ENCODE results near the gene UROS. TPM values are rescaled to one million over a fixed set of nuclear protein-coding genes. Genes with fewer than 3 reads are reported as not detected.

The UROS gene
- total and polyA plus RNA-seq, 2 of the 4 experiments (the other 2 are of a cell fraction), result 48.7 to 56.5 TPM

DNA sequence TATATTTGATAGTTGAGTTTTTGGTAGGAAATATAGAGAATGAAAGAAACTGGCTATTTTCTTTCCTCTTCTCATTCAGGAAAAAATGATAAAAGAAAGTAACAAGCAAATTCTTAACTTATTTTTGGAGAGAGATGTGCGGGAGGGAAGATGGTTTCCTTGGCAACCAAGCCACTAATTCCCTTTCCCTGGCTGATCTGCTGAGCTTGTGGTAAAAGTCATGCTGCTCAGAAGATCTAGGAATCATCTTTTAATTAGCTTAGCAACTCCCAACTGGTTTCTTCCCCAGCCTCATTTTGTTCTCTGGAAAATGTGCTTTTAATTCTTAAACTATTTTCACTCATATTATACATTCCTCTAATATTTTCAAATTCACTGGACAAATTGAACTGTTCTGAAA lies 11.8 kb downstream of the UROS start:
- no peak overlapping the region for H3K4me2 ChIP-seq (ENCODE audit: low read depth, low read length)
- dilution Hi-C loops (cut with HindIII; ENCODE audit: low sequenced_read_pairs, unreplicated experiment), result no loop called here
- no peaks in the 10 kb centered on the region for H3K79me1 ChIP-seq (ENCODE audit: low read depth in 1 of 2, low read length in 2 of 2)
- TF ChIP-seq POLR2A (IDR thresholded peaks at IDR 0.05; ENCODE audit: low read depth, low read length) (no peak), MXI1 (IDR thresholded peaks at IDR 0.05; ENCODE audit: borderline replicate concordance, low read depth, low read length) (no peak), MAZ (IDR thresholded peaks at IDR 0.05; ENCODE audit: borderline replicate concordance, low read depth, low read length) (no peak), MAFK (IDR thresholded peaks at IDR 0.05; ENCODE audit: low read depth, low read length) (no peak), FOS (IDR thresholded peaks at IDR 0.05; ENCODE audit: low read depth, low read length) (no peak)
- TF ChIP-seq, protein P1, sequence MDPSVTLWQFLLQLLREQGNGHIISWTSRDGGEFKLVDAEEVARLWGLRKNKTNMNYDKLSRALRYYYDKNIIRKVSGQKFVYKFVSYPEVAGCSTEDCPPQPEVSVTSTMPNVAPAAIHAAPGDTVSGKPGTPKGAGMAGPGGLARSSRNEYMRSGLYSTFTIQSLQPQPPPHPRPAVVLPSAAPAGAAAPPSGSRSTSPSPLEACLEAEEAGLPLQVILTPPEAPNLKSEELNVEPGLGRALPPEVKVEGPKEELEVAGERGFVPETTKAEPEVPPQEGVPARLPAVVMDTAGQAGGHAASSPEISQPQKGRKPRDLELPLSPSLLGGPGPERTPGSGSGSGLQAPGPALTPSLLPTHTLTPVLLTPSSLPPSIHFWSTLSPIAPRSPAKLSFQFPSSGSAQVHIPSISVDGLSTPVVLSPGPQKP (IDR thresholded peaks at IDR 0.05; ENCODE audit: borderline replicate concordance, low read depth, low read length), result no peak
- no peak overlapping the region for H2BK5ac ChIP-seq (ENCODE audit: low read depth, low read length, poor library complexity, severe bottlenecking)
- H2BK20ac ChIP-seq (ENCODE audit: low read depth, low read length), result no peak overlapping the region
- no peaks in the 10 kb centered on the region for H4K20me1 ChIP-seq (ENCODE audit: insufficient read depth, low read length)
- H3K9ac ChIP-seq (ENCODE audit: low read depth, low read length), result no peak overlapping the region
- H3K4ac ChIP-seq (ENCODE audit: low read depth, low read length), result no peak overlapping the region
- H3K56ac ChIP-seq (ENCODE audit: extremely low read depth, insufficient read depth, low read length), result no peak overlapping the region
- no peak overlapping the region for H4K8ac ChIP-seq (ENCODE audit: low read depth in 2 of 2, low read length in 2 of 2)
- ChIA-PET POLR2A (ENCODE audit: unreplicated experiment) (no interaction called here), CTCF (interaction anchor here (0.6 to 1.0 kb wide), 2 partner anchors 32 to 1298 kb away, joined by 3 to 4 read pairs; no protein-coding TSS in a partner anchor)
- H3K27me3 ChIP-seq (ENCODE audit: control insufficient read depth, insufficient read depth, low read length), result no peaks in the 10 kb centered on the region
- no peak overlapping the region for H2BK120ac ChIP-seq (ENCODE audit: low read depth, low read length)
- no peak overlapping the region for H3K18ac ChIP-seq (ENCODE audit: low read depth, low read length)
- no peak for DNase-seq
- no peak overlapping the region for H4K5ac ChIP-seq (ENCODE audit: low read depth, low read length)
- H2AK9ac ChIP-seq (replicated peaks; ENCODE audit: low read depth, low read length, poor library complexity), result no peak overlapping the region
- no peak overlapping the region for H2BK15ac ChIP-seq (ENCODE audit: low read depth, low read length)
- no peak overlapping the region for H4K91ac ChIP-seq (ENCODE audit: insufficient read depth, low read depth, low read length)
- BruUV-seq (replicated peaks), result no TSS peak
- H2AFZ ChIP-seq (replicated peaks; ENCODE audit: low read length, poor library complexity), result no peak overlapping the region
- in situ Hi-C loops (cut with MboI; ENCODE audit: low sequenced_read_pairs), result no loop called here
- peaks cover 43% of the 10 kb centered on the region for H3K36me3 ChIP-seq (ENCODE audit: control insufficient read depth, insufficient read depth, low read length)
- no peaks in the 10 kb centered on the region for H3K4me1 ChIP-seq (ENCODE audit: control insufficient read depth, insufficient read depth, low read length)
- intact Hi-C loops (cut with micrococcal nuclease), result loop anchor here (5.0 kb wide), 1 partner anchor 59 kb away; no protein-coding TSS in a partner anchor
- H3K14ac ChIP-seq (replicated peaks; ENCODE audit: low read depth, low read length), result no peak overlapping the region
- H3K9me3 ChIP-seq (ENCODE audit: control insufficient read depth, insufficient read depth, low read length), result no peaks in the 10 kb centered on the region
- H3K9me1 ChIP-seq (ENCODE audit: insufficient read depth, low read length), result no peaks in the 10 kb centered on the region; the same call in 1 of the 2 replicates
- WGBS, 2 experiments (ENCODE audit: extremely low coverage in 2 of 2, insufficient read length in 1 of 2), result no CpG with 5 or more reads among the region's 1 CpG
- no peak overlapping the region for H3K23ac ChIP-seq (ENCODE audit: low read depth, low read length)
- no peak overlapping the region for H3K27ac ChIP-seq (ENCODE audit: insufficient read depth, low read length)
- no peak overlapping the region for H2AK5ac ChIP-seq (ENCODE audit: low read depth, low read length)
- ATAC-seq (ENCODE audit: low read depth), result no peak
- no peak overlapping the region for H3K4me3 ChIP-seq (ENCODE audit: insufficient read depth, low read depth, low read length)

Measured in IMR-90 (cell line).